MM.1S (cell line): Measurements from ENCODE around the gene BMP8B.
"Not testable (repeated sequence)": the region's sequence is repeated elsewhere in the genome, so short reads cannot be mapped to it uniquely, and the experiment has no call there.

Experiments used
- CTCF ChIP-seq: fragments of 300-600 bp; sonication (generic); IDR thresholded peaks from 2 replicates; pipeline ENCODE4 v1.5.1; 2016; ENCODE audit warnings: antibody characterized with exemption, low read length, mixed read lengths
- EZH2 ChIP-seq: fragments of 300-600 bp; sonication (generic); optimal IDR thresholded peaks from 2 replicates; pipeline ENCODE3; 2017; ENCODE audit warnings: low read depth, mild to moderate bottlenecking, antibody characterized with exemption, low read length, mixed read lengths
- EZH2phosphoT487 ChIP-seq: fragments of 300-600 bp; sonication (generic); IDR thresholded peaks from 2 replicates; pipeline ENCODE4 v1.6.1; 2018; ENCODE audit warnings: antibody characterized with exemption, low read length

- not testable (repeated sequence) for TF ChIP-seq CTCF, EZH2, EZH2phosphoT487
Observed at GRCh38 chr1:39782685-39783084, 6.0 kb downstream of the BMP8B start.
